Common myeloid progenitor, CD34-positive (primary cell): ENCODE results near the gene OR9G1. TPM values are rescaled to one million over a fixed set of nuclear protein-coding genes. Genes with fewer than 3 reads are reported as not detected.
"Not testable (repeated sequence)": the region's sequence is repeated elsewhere in the genome, so short reads cannot be mapped to it uniquely, and the experiment has no call there.

Source experiments
- CTCF ChIA-PET: fragments of 350-600 bp; sonication (Branson Sonifier 250); formaldehyde crosslinking; loops from one replicate; lab custom pipeline; 2021; ENCODE audit warnings: antibody characterized with exemption; lab: Charles Lee
- POLR2A ChIA-PET: fragments of 350-600 bp; sonication (Branson Sonifier 250); formaldehyde crosslinking; loops from one replicate; lab custom pipeline; 2021; ENCODE audit warnings: antibody characterized with exemption; lab: Charles Lee
- DNase-seq, 3 donors: peaks; one replicate each; pipeline versions ENCODE4 v3.0.0 to v3.0.0-alpha.2; 2013
- H3K27ac ChIP-seq, 2 experiments: 1 replicate in 1 of 2; 2 replicates in 1 of 2; pipeline ENCODE4 v1.7.0; 2013; ENCODE audit warnings: inconsistent platforms in 2 of 2, low read length in 2 of 2, mild to moderate bottlenecking in 2 of 2, low read depth in 1 of 2, moderate library complexity in 1 of 2; ENCODE audit not compliant: severe bottlenecking in 2 of 2, insufficient read depth in 1 of 2, poor library complexity in 1 of 2
- H3K27me3 ChIP-seq, 5 experiments: replicated peaks in 2 of 5; 1 replicate in 3 of 5; 2 replicates in 2 of 5; pipeline versions ENCODE4 v1.6.1 to v1.7.0; 2013; ENCODE audit warnings: low read length in 4 of 5, mild to moderate bottlenecking in 2 of 5, moderate library complexity in 2 of 5, inconsistent platforms in 1 of 5; ENCODE audit not compliant: insufficient read depth in 5 of 5, control insufficient read depth in 4 of 5
- H3K36me3 ChIP-seq, 4 experiments: 1 replicate in 2 of 4; 2 replicates in 2 of 4; pipeline versions ENCODE4 v1.6.1 to v1.7.0; 2013; ENCODE audit warnings: low read length in 3 of 4, control low read depth in 1 of 4, mild to moderate bottlenecking in 1 of 4; ENCODE audit not compliant: control insufficient read depth in 4 of 4, insufficient read depth in 4 of 4
- H3K4me1 ChIP-seq, 4 experiments: 1 replicate in 3 of 4; 2 replicates in 1 of 4; pipeline versions ENCODE4 v1.6.1 to v1.7.1; 2013; ENCODE audit warnings: low read length in 3 of 4, mild to moderate bottlenecking in 3 of 4, control low read depth in 1 of 4, inconsistent platforms in 1 of 4, moderate library complexity in 1 of 4; ENCODE audit not compliant: control insufficient read depth in 4 of 4, insufficient read depth in 4 of 4; ENCODE audit errors: control extremely low read depth in 1 of 4
- H3K4me3 ChIP-seq, 7 experiments: 1 replicate in 4 of 7; 2 replicates in 3 of 7; pipeline versions ENCODE4 v1.5.1 to v1.7.0; 2013; ENCODE audit warnings: mild to moderate bottlenecking in 7 of 7, low read length in 6 of 7, moderate library complexity in 6 of 7, inconsistent platforms in 2 of 7, low read depth in 2 of 7, control low read depth in 1 of 7; ENCODE audit not compliant: insufficient read depth in 4 of 7, control insufficient read depth in 1 of 7; ENCODE audit errors: extremely low read depth in 1 of 7
- H3K9me3 ChIP-seq, 5 experiments: 1 replicate in 4 of 5; 2 replicates in 1 of 5; pipeline versions ENCODE4 v1.6.1 to v1.7.1; 2013; ENCODE audit warnings: low read length in 4 of 5, mild to moderate bottlenecking in 2 of 5, inconsistent platforms in 1 of 5, low read depth in 1 of 5, moderate library complexity in 1 of 5; ENCODE audit not compliant: control insufficient read depth in 4 of 5, insufficient read depth in 2 of 5; ENCODE audit errors: control extremely low read depth in 1 of 5
- WGBS: methylation state at CpG from one replicate; pipeline ENCODE4 v1.1.5; 2013; ENCODE audit not compliant: insufficient coverage; 5-methylcytosine and 5-hydroxymethylcytosine counted together
- polyA plus RNA-seq: library from polyadenylated mRNA; unstranded; fragments of 120-200 nt; gene quantifications from one replicate; pipeline ENCODE4 v1.2.1, GENCODE V29; 2013

The OR9G1 gene, protein sequence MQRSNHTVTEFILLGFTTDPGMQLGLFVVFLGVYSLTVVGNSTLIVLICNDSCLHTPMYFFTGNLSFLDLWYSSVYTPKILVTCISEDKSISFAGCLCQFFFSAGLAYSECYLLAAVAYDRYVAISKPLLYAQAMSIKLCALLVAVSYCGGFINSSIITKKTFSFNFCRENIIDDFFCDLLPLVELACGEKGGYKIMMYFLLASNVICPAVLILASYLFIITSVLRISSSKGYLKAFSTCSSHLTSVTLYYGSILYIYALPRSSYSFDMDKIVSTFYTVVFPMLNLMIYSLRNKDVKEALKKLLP
- not detected for polyA plus RNA-seq

DNA sequence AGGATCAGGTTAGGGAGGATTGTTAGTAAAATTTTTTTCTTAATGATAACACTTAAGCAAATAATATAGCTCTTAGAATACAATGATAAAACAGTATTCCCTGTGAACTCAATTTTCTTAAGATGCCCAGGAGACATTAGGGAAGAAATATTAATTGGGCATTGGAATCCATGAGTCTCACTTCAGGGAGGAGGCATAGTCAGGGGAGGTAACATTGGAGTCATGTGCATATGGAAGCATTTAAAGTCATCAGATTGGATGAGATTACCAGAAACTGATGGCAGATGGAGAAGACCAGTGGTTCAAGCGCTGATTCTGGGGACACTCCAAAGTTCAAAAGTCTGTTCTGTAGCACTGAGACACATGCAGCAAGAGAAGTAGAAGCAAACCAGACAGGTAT is at the start of gene OR9G1:
Gene OR9G1, plus strand, starts transcription at position 301 of the 400 bp plus-strand sequence. CDS start 1,293 bp downstream, outside the sequence.
- H3K27me3 ChIP-seq: no peaks in the 10 kb centered on the region
- no peak within 1 kb of the TSS for H3K27ac ChIP-seq
- H3K4me3 ChIP-seq: no peak within 1 kb of the TSS
- 100% methylated on average over 1 of the region's 1 CpG for WGBS
- no peak for DNase-seq
- H3K36me3 ChIP-seq: no peaks in the 10 kb centered on the region
- H3K9me3 ChIP-seq: no peaks in the 10 kb centered on the region
- no peaks in the 10 kb centered on the region for H3K4me1 ChIP-seq
- ChIA-PET POLR2A (no interaction called here), CTCF (no interaction called here)

DNA sequence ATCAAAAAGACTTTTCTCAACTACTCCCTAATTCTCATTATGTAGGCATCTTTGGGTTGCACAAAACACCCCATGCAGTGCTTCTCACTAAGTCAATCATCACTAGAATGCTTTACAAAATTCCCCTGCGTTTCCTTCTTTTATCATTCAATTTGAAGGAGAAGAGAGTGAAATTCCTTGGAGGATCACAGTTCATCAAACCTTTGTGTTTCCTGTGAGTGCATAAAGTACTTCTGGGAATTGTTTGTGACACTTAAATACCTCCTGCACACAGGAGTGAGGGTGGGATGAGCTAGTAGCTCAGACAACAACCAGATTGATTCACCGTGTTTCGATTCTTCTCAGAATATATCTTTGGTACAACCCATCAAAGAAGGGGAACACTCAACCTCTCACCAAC is 39.1 kb upstream of the OR9G1 start:
- no peak overlapping the region for H3K4me3 ChIP-seq
- no peak overlapping the region for H3K27ac ChIP-seq
- no peak for DNase-seq
- no CpG with 5 or more reads among the region's 3 CpGs for WGBS
- POLR2A ChIA-PET: no interaction called here
- no peaks in the 10 kb centered on the region for H3K36me3 ChIP-seq
- no peaks in the 10 kb centered on the region for H3K4me1 ChIP-seq
- H3K27me3 ChIP-seq: no peaks in the 10 kb centered on the region
- CTCF ChIA-PET: no interaction called here
- no peaks in the 10 kb centered on the region for H3K9me3 ChIP-seq

DNA sequence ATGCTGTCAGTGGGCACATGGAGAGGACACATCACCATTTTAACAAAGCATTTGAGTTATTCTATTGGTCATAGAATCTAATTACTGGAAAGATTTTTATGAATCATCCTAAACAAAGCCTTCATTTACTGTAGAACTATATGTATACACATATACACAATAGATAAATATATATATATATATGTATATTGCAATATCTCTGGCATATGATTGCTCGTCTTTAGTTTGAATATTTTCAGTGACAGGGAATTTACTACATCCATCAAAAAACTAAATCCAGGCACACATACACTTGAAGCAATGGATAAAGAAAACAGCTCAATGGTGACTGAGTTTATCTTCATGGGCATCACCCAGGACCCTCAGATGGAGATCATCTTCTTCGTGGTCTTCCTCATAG is 35.5 kb upstream of the OR9G1 start, which contains the start of gene OR5AR1:
Gene OR5AR1, plus strand, starts transcription at position 301 of the 400 bp plus-strand sequence. Its CDS starts 0 bp downstream, at position 301.
- Histone ChIP-seq H3K27me3 (no peaks in the 10 kb centered on the region), H3K9me3 (no peaks in the 10 kb centered on the region), H3K27ac (no peak within 1 kb of the TSS), H3K4me1 (no peaks in the 10 kb centered on the region), H3K4me3 (no peak within 1 kb of the TSS), H3K36me3 (no peaks in the 10 kb centered on the region)
- no peak for DNase-seq
- ChIA-PET CTCF (no interaction called here), POLR2A (no interaction called here)
- no CpG with 5 or more reads among the region's 2 CpGs for WGBS

DNA sequence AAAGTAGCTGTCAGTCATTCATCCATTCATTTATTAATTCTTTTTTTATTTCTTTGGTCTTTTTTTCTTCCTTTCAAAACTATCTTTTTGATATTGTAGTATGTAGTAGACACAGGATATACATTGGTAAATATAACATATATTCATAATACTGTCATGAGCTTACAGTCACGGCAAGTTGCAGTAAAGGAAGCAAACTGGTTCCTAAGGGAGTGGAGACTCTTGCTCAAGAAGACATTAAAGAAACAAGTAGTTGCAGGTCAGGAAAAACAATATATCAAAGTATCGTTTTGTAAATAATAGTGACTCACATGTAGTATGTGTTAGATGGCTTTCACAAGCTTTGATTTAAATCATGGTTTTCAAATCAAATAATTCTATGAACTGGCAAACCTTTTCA is 27.9 kb upstream of the OR9G1 start:
- Histone ChIP-seq H3K27ac (no peak overlapping the region), H3K36me3 (no peaks in the 10 kb centered on the region), H3K9me3 (no peaks in the 10 kb centered on the region), H3K4me1 (no peaks in the 10 kb centered on the region), H3K4me3 (no peak overlapping the region), H3K27me3 (no peaks in the 10 kb centered on the region)
- no peak for DNase-seq
- WGBS: no CpG with 5 or more reads among the region's 2 CpGs
- ChIA-PET POLR2A (no interaction called here), CTCF (interaction anchor here (1.1 kb wide), 1 partner anchor 22 kb away, joined by 3 read pairs; no protein-coding TSS in a partner anchor)

DNA sequence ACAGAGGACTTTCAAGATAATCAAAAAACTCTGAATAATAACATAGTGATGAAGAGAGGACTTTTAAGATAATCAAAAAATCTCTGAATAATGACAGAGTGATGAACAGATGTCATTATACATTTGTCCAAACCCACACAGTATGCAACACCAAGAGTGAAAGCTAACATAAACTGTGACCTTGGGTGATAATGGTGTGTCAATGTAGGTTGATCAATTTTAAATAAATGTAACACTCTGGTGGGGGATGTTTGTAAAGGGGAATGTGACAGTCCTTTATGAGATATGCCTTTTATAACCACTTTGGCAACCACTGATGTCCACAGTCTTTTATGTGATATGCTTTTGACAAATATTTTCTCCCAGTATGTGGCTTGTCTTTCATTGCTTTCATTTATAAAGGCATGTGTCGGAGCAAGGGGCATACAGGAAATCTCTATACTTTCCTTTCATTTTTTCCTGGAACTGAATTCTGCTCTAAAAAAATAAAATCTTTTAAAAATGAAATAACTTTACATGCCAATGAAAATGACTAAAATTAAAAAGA is 10.3 kb upstream of the OR9G1 start:
- Histone ChIP-seq H3K27me3 (no peaks in the 10 kb centered on the region), H3K27ac (no peak overlapping the region), H3K4me1 (no peaks in the 10 kb centered on the region), H3K4me3 (no peak overlapping the region), H3K36me3 (no peaks in the 10 kb centered on the region), H3K9me3 (no peaks in the 10 kb centered on the region)
- ChIA-PET POLR2A (no interaction called here), CTCF (no interaction called here)
- DNase-seq: no peak
- no CpG with 5 or more reads among the region's 1 CpG for WGBS

DNA sequence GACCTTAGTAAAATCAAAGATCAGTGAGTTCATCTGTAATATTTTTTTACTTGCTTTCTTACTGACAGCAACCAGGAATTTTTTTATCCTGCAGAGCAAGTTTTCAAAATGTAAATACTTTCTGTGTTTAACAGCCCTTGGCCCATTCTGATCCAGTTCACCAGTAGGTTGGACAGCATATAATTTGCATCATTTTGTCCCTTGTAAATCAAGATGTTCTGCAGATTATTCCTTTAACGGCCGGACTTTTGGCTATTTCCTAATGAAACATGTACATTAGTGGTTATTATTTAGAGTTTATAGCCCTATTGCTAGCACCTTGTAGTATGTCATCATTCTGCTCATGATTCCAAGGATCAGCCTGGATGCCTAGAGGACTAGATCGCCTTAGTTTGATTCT is 7.7 kb upstream of the OR9G1 start:
- H3K36me3 ChIP-seq, POLR2A ChIA-PET, H3K27ac ChIP-seq, H3K9me3 ChIP-seq, H3K4me1 ChIP-seq, H3K27me3 ChIP-seq, H3K4me3 ChIP-seq, DNase-seq, CTCF ChIA-PET: not testable (repeated sequence)
- WGBS: 90% methylated on average over 2 of the region's 3 CpGs

DNA sequence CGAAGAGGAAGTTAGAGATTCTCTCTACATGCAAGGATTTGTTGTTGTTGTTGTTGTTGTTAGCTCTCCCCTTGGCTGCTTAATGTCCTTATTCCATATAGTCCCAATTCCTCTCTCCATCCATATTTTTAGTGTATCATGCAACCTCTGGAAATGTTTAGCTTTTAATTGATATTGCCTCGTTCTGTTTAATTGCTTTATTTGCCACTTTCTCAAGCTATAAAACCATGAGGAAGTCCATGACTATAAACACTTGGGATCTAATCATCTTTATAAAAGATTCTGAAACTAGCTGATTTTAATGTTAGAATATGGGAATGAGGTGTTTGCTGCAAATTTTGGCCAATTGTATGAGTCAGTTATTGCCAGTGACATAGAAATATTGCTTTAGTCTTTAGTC is 5.5 kb upstream of the OR9G1 start:
- POLR2A ChIA-PET: no interaction called here
- WGBS: no CpG with 5 or more reads among the region's 2 CpGs
- DNase-seq: no peak
- Histone ChIP-seq H3K36me3 (no peaks in the 10 kb centered on the region), H3K27ac (no peak overlapping the region), H3K27me3 (no peaks in the 10 kb centered on the region), H3K9me3 (no peaks in the 10 kb centered on the region), H3K4me3 (no peak overlapping the region), H3K4me1 (no peaks in the 10 kb centered on the region)
- CTCF ChIA-PET: no interaction called here
